GM11168 (cell line): ENCODE measurements around the gene ZNF117.
"Not testable (repeated sequence)": the region's sequence is repeated elsewhere in the genome, so short reads cannot be mapped to it uniquely, and the experiment has no call there.

Source experiments
- in situ Hi-C: fragments of 300-500 bp; cut with MboI; formaldehyde crosslinking; loops from one replicate; pipeline ENCODE4 v1.12.0; 2022; ENCODE audit warnings: low sequenced_read_pairs; ENCODE audit not compliant: unreplicated experiment

Gene ZNF117

GRCh38 chr7:64928252-64929187 lies 62.3 kb downstream of the ZNF117 start:
- in situ Hi-C loops, result not testable (repeated sequence)
